OCI-LY7 (cell line): ENCODE results near the gene SLC41A1.

ENCODE experiments used
- EZH2phosphoT487 ChIP-seq: fragments of 200-600 bp; sonication (generic); IDR thresholded peaks from 2 replicates; pipeline ENCODE4 v1.6.1; 2018; ENCODE audit warnings: low read depth, borderline replicate concordance, mild to moderate bottlenecking, mixed run types, antibody characterized with exemption, low read length, moderate library complexity, mixed read lengths
- TF ChIP-seq, protein P1 (sequence below): fragments of 200-600 bp; sonication (generic); conservative IDR thresholded peaks from 2 replicates; pipeline ENCODE4 v1.5.1; 2014; ENCODE audit warnings: mild to moderate bottlenecking, antibody characterized with exemption, low read length, moderate library complexity, mixed read lengths

DNA sequence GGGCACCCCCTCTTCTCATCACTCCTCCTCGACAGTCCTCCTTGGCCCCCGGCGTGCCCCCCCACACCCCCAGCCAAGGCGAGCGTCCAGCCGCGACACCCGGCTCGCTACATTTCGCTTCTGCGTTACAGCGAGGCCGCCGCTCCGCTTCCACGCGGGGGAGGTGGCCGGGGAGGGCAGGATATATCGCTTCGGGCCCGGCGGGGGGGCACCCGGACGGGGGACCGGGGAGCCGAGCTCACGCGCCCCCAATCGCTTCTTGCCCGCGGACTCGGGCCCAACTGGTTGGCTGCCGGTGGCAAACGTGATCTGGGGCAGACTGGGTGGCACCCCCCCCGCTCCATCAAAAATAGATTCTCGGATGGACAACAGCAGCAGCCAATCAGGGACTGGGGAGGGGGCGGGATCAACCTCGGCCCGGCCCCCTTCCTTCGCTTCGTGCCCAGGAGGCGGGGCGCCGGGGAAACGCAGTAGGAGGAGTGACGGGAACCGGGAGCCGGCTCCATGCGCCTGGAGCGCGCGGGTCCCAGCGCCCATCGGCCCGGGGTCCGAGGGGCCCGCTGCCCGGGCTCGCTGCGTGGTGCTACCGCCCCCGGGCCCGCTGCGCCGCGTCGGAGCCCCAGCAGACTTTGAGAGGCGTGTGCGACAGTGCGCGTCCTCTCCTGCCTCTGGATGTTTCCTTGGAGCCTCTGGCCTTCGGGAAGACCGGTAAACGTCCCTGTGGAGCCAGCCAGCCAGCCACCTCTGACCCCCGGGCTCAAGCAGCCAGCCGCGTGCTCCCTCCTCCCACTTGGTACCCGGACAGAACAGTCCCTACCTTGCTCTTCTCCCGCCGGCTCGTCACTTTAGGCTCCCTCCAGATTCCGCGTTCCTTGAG is at the start of gene SLC41A1:
- TF ChIP-seq, protein P1, sequence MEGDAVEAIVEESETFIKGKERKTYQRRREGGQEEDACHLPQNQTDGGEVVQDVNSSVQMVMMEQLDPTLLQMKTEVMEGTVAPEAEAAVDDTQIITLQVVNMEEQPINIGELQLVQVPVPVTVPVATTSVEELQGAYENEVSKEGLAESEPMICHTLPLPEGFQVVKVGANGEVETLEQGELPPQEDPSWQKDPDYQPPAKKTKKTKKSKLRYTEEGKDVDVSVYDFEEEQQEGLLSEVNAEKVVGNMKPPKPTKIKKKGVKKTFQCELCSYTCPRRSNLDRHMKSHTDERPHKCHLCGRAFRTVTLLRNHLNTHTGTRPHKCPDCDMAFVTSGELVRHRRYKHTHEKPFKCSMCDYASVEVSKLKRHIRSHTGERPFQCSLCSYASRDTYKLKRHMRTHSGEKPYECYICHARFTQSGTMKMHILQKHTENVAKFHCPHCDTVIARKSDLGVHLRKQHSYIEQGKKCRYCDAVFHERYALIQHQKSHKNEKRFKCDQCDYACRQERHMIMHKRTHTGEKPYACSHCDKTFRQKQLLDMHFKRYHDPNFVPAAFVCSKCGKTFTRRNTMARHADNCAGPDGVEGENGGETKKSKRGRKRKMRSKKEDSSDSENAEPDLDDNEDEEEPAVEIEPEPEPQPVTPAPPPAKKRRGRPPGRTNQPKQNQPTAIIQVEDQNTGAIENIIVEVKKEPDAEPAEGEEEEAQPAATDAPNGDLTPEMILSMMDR, result no peak
- TF ChIP-seq EZH2phosphoT487, result no peak
